ENCODE data around the gene ERAL1. TPM values are rescaled to one million over a fixed set of nuclear protein-coding genes. Genes with fewer than 3 reads are reported as not detected.
"Not testable (repeated sequence)": the region's sequence is repeated elsewhere in the genome, so short reads cannot be mapped to it uniquely, and the experiment has no call there.

ERAL1 gene
- total RNA-seq, 5 donors from 2014 or later (not counting 1 experiment from before 2014, with no cell fraction given): 18.9 to 33.7 (median 29.0) TPM

GRCh38 chr17:28871056-28871579 is 16.3 kb downstream of the ERAL1 start:
- 0% methylated on average over 2 of the region's 6 CpGs for WGBS (ENCODE audit: insufficient coverage)
- no peak overlapping the region for H3K4me3 ChIP-seq (ENCODE audit: control insufficient read depth in 1 of 2, extremely low read depth in 1 of 2, low read length in 1 of 2)
- ChIA-PET POLR2A (interaction anchor here (0.6 to 0.9 kb wide), 3 partner anchors 46 to 59 kb away, joined by 5 to 7 read pairs (median 6); no protein-coding TSS in a partner anchor), CTCF (interaction anchor here (0.7 to 1.1 kb wide), 8 partner anchors 18 to 167 kb away, joined by 3 to 5 read pairs (median 4); partner anchors contain the start of genes FAM222B (in 1 of the 2) and TLCD1 (in 1 of the 2))
- no peaks in the 10 kb centered on the region for H3K9me3 Mint-ChIP-seq
- H3K36me3 ChIP-seq (ENCODE audit: control insufficient read depth in 2 of 2, extremely low read depth in 1 of 2, insufficient read depth in 1 of 2, low read length in 1 of 2): no peaks in the 10 kb centered on the region
- H3K4me1 ChIP-seq (ENCODE audit: control insufficient read depth in 1 of 2, extremely low read depth in 1 of 2, insufficient read depth in 2 of 2, low read length in 2 of 2): peaks cover 7 to 18% of the 10 kb centered on the region in 2 experiments
- peak overlapping the region; percentile 82 for H3K27ac ChIP-seq (ENCODE audit: low read length)
- peak overlapping the region in 1 of 3 donors; percentile 36 for H3K4me3 Mint-ChIP-seq
- no peaks in the 10 kb centered on the region for H3K9me3 ChIP-seq
- H3K27ac Mint-ChIP-seq: peak overlapping the region; percentile 97 to 98
- H3K27me3 Mint-ChIP-seq: no peaks in the 10 kb centered on the region
- peak in 32 of 35 experiments; percentile 10 to 61 (median 30) for DNase-seq
- no peaks in the 10 kb centered on the region for H3K27me3 ChIP-seq (replicated peaks in 1 of 2; ENCODE audit: control insufficient read depth in 2 of 2, extremely low read depth in 1 of 2, insufficient read depth in 2 of 2, low read length in 1 of 2)
- no peaks in the 10 kb centered on the region for H3K36me3 Mint-ChIP-seq
- ATAC-seq (replicated peaks in 1 of 4): peak; percentile 99 to 100 (median 100)
- peaks cover 10 to 16% (median 12%) of the 10 kb centered on the region in 3 donors for H3K4me1 Mint-ChIP-seq

DNA sequence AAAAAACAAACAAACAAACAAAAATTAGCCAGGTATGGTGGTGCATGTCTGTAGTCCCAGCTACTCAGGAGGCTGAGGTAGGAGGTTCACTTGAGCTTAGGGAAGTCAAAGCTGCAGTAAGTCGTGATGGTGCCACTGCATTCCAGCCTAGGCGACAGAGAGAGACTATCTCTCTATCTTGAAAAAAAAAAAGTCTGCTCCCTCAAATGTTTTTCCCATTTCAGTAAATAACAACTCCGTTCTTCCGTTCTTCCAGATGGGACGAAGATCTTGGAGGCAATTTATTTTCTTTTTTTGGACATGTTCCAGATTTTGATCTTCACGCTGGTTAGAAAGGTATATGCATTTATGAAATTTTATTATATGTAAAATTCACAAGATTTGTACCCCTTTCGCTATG is 19.0 kb downstream of the ERAL1 start:
- H3K27me3 Mint-ChIP-seq: no peaks in the 10 kb centered on the region
- POLR2A ChIA-PET: interaction anchor here in 1 of 2 donors (0.8 kb wide), 1 partner anchor 61 kb away, joined by 5 read pairs; no protein-coding TSS in a partner anchor
- Histone ChIP-seq H3K9me3 (no peaks in the 10 kb centered on the region), H3K36me3 (ENCODE audit: control insufficient read depth in 2 of 2, extremely low read depth in 1 of 2, insufficient read depth in 1 of 2, low read length in 1 of 2) (peaks cover 0 to 8% of the 10 kb centered on the region in 2 donors), H3K27ac (ENCODE audit: low read length) (no peak overlapping the region), H3K4me1 (ENCODE audit: control insufficient read depth in 1 of 2, extremely low read depth in 1 of 2, insufficient read depth in 2 of 2, low read length in 2 of 2) (peaks cover 7 to 18% of the 10 kb centered on the region in 2 experiments), H3K27me3 (replicated peaks in 1 of 2; ENCODE audit: control insufficient read depth in 2 of 2, extremely low read depth in 1 of 2, insufficient read depth in 2 of 2, low read length in 1 of 2) (no peaks in the 10 kb centered on the region), H3K4me3 (ENCODE audit: control insufficient read depth in 1 of 2, extremely low read depth in 1 of 2, low read length in 1 of 2) (no peak overlapping the region)
- no peak overlapping the region for H3K4me3 Mint-ChIP-seq
- peaks cover 10 to 16% (median 12%) of the 10 kb centered on the region in 3 donors for H3K4me1 Mint-ChIP-seq
- CTCF ChIA-PET: no interaction called here
- H3K36me3 Mint-ChIP-seq: peaks cover 8% of the 10 kb centered on the region
- ATAC-seq (replicated peaks in 1 of 4) (no peak), DNase-seq (no peak)
- H3K9me3 Mint-ChIP-seq: no peaks in the 10 kb centered on the region
- no CpG with 5 or more reads among the region's 7 CpGs for WGBS (ENCODE audit: insufficient coverage)
- peak overlapping the region in 1 of 2 donors; percentile 30 for H3K27ac Mint-ChIP-seq

- H3K4me1 Mint-ChIP-seq: peaks cover 10 to 16% (median 12%) of the 10 kb centered on the region in 3 donors
- Histone ChIP-seq H3K4me3 (ENCODE audit: control insufficient read depth in 1 of 2, extremely low read depth in 1 of 2, low read length in 1 of 2) (no peak overlapping the region), H3K4me1 (ENCODE audit: control insufficient read depth in 1 of 2, extremely low read depth in 1 of 2, insufficient read depth in 2 of 2, low read length in 2 of 2) (peaks cover 7 to 18% of the 10 kb centered on the region in 2 experiments), H3K27ac (ENCODE audit: low read length) (no peak overlapping the region), H3K9me3 (no peaks in the 10 kb centered on the region), H3K27me3 (replicated peaks in 1 of 2; ENCODE audit: control insufficient read depth in 2 of 2, extremely low read depth in 1 of 2, insufficient read depth in 2 of 2, low read length in 1 of 2) (no peaks in the 10 kb centered on the region), H3K36me3 (ENCODE audit: control insufficient read depth in 2 of 2, extremely low read depth in 1 of 2, insufficient read depth in 1 of 2, low read length in 1 of 2) (peaks cover 4 to 17% of the 10 kb centered on the region in 2 donors)
- no peak overlapping the region for H3K4me3 Mint-ChIP-seq
- ATAC-seq (replicated peaks in 1 of 4): no peak
- no peaks in the 10 kb centered on the region for H3K9me3 Mint-ChIP-seq
- no CpG with 5 or more reads among the region's 3 CpGs for WGBS (ENCODE audit: insufficient coverage)
- no peaks in the 10 kb centered on the region for H3K27me3 Mint-ChIP-seq
- H3K27ac Mint-ChIP-seq: no peak overlapping the region
- POLR2A ChIA-PET: no interaction called here
- DNase-seq: no peak
- CTCF ChIA-PET: no interaction called here
- H3K36me3 Mint-ChIP-seq: peaks cover 11% of the 10 kb centered on the region
Measured at GRCh38 chr17:28874750-28875149, 19.9 kb downstream of the ERAL1 start.

GRCh38 chr17:28875848-28876550 is 21.2 kb downstream of the ERAL1 start:
- Mint-ChIP-seq H3K9me3 (no peaks in the 10 kb centered on the region), H3K4me3 (no peak overlapping the region), H3K36me3 (peaks cover 19% of the 10 kb centered on the region), H3K27me3 (no peaks in the 10 kb centered on the region), H3K27ac (peak overlapping the region; percentile 15 to 25), H3K4me1 (peaks cover 8 to 14% (median 11%) of the 10 kb centered on the region in 3 donors)
- Histone ChIP-seq H3K27ac (ENCODE audit: low read length) (no peak overlapping the region), H3K36me3 (ENCODE audit: control insufficient read depth in 2 of 2, extremely low read depth in 1 of 2, insufficient read depth in 1 of 2, low read length in 1 of 2) (peaks cover 12 to 30% of the 10 kb centered on the region in 2 donors), H3K4me1 (ENCODE audit: control insufficient read depth in 1 of 2, extremely low read depth in 1 of 2, insufficient read depth in 2 of 2, low read length in 2 of 2) (peaks cover 4 to 12% of the 10 kb centered on the region in 2 experiments), H3K27me3 (replicated peaks in 1 of 2; ENCODE audit: control insufficient read depth in 2 of 2, extremely low read depth in 1 of 2, insufficient read depth in 2 of 2, low read length in 1 of 2) (no peaks in the 10 kb centered on the region), H3K4me3 (ENCODE audit: control insufficient read depth in 1 of 2, extremely low read depth in 1 of 2, low read length in 1 of 2) (no peak overlapping the region), H3K9me3 (no peaks in the 10 kb centered on the region)
- POLR2A ChIA-PET: no interaction called here
- no CpG with 5 or more reads among the region's 1 CpG for WGBS (ENCODE audit: insufficient coverage)
- ATAC-seq (replicated peaks in 1 of 4): no peak
- DNase-seq: no peak
- CTCF ChIA-PET: interaction anchor here in 1 of 2 donors (0.6 kb wide), 1 partner anchor 112 kb away, joined by 5 read pairs; no protein-coding TSS in a partner anchor

DNA sequence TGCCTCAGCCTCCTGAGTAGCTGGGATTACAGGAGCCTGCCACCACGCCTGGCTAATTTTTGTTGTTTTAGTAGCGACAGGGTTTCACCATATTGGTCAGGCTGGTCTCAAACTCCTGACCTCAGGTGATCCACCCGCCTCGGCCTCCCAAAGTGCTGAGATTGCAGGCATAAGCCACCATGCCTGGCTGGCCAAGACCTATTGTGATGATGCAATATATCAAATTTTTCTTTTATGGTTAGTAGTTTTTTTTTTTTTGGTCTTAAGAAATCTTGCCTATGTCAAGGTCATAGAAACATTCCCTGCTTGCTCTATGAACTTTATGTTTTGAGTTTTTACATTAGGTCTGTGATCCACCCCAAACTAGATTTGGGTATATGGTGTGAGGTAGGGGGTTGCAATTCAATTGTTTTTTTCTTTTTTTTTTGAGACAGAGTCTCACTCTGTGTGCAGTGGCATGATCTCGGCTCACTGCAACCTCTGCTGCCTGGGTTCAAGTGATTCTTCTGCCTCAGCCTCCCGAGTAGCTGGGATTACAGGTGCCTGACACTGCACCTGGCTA is 22.4 kb downstream of the ERAL1 start:
- H3K4me3 Mint-ChIP-seq; H3K27me3 ChIP-seq (replicated peaks in 1 of 2; ENCODE audit: control insufficient read depth in 2 of 2, extremely low read depth in 1 of 2, insufficient read depth in 2 of 2, low read length in 1 of 2); POLR2A ChIA-PET; ATAC-seq (replicated peaks in 1 of 4); H3K27me3 Mint-ChIP-seq; H3K4me1 Mint-ChIP-seq; H3K27ac ChIP-seq (ENCODE audit: low read length); H3K9me3 ChIP-seq; H3K4me1 ChIP-seq (ENCODE audit: control insufficient read depth in 1 of 2, extremely low read depth in 1 of 2, insufficient read depth in 2 of 2, low read length in 2 of 2); H3K4me3 ChIP-seq (ENCODE audit: control insufficient read depth in 1 of 2, extremely low read depth in 1 of 2, low read length in 1 of 2); DNase-seq; H3K9me3 Mint-ChIP-seq: not testable (repeated sequence)
- Mint-ChIP-seq H3K27ac (peak overlapping the region in 1 of 2 donors; percentile 11), H3K36me3 (peaks cover 31% of the 10 kb centered on the region)
- H3K36me3 ChIP-seq (ENCODE audit: control insufficient read depth in 2 of 2, extremely low read depth in 1 of 2, insufficient read depth in 1 of 2, low read length in 1 of 2): peaks cover 12 to 42% of the 10 kb centered on the region in 2 donors
- 91% methylated on average over 5 of the region's 6 CpGs for WGBS (ENCODE audit: insufficient coverage)
- CTCF ChIA-PET: interaction anchor here (0.6 to 1.4 kb wide), 2 partner anchors 114 to 217 kb away, joined by 5 to 8 read pairs; no protein-coding TSS in a partner anchor

DNA sequence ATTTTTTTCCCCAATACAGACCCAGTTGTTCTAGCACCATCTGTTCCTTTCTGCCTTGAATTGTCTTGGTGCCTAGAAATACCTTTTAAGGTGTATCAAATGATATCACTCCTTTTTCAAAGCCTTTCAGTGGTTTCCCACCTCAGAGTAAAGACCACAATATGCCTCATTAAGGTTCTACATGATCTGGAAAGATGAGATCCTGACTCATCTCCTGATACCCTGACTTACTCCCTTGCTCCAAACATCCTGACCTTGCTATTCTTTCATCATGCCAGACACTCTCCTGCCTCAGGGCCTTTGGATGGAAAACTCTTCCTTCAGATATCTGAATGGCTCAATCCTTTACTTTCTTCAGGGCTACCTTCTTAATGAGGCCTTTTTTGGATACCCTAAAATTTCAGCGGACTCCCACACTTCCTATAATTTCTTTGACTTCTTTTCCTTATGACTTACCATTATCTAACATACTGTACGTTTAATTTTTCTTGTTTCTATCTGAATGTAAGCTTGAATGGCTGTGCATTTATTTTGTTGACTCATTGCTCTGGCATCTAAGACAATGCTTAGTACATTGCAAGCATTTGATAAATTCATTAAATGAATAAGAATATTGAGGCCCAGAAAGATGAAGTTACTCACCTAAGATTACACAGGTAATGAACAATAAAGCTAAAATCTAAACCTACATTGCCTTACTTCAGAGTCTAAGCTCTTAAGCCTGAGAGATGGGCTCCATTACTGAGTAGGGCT is 23.5 kb downstream of the ERAL1 start:
- Histone ChIP-seq H3K36me3 (ENCODE audit: control insufficient read depth in 2 of 2, extremely low read depth in 1 of 2, insufficient read depth in 1 of 2, low read length in 1 of 2) (peaks cover 12 to 53% of the 10 kb centered on the region in 2 donors), H3K27me3 (replicated peaks in 1 of 2; ENCODE audit: control insufficient read depth in 2 of 2, extremely low read depth in 1 of 2, insufficient read depth in 2 of 2, low read length in 1 of 2) (no peaks in the 10 kb centered on the region), H3K9me3 (no peaks in the 10 kb centered on the region), H3K4me1 (ENCODE audit: control insufficient read depth in 1 of 2, extremely low read depth in 1 of 2, insufficient read depth in 2 of 2, low read length in 2 of 2) (no peaks in the 10 kb centered on the region), H3K27ac (ENCODE audit: low read length) (no peak overlapping the region), H3K4me3 (ENCODE audit: control insufficient read depth in 1 of 2, extremely low read depth in 1 of 2, low read length in 1 of 2) (no peak overlapping the region)
- DNase-seq (no peak), ATAC-seq (replicated peaks in 1 of 4) (no peak)
- peak overlapping the region in 1 of 2 donors; percentile 58 for H3K27ac Mint-ChIP-seq
- H3K4me1 Mint-ChIP-seq: peaks cover 0 to 2% (median 1%) of the 10 kb centered on the region in 3 donors
- POLR2A ChIA-PET: no interaction called here
- WGBS (ENCODE audit: insufficient coverage): no CpG with 5 or more reads among the region's 2 CpGs
- H3K36me3 Mint-ChIP-seq: peaks cover 39% of the 10 kb centered on the region
- CTCF ChIA-PET: interaction anchor here (0.6 to 1.4 kb wide), 2 partner anchors 34 to 115 kb away, joined by 3 to 5 read pairs; no protein-coding TSS in a partner anchor
- no peaks in the 10 kb centered on the region for H3K27me3 Mint-ChIP-seq
- no peaks in the 10 kb centered on the region for H3K9me3 Mint-ChIP-seq
- H3K4me3 Mint-ChIP-seq: no peak overlapping the region
